BJ (cell line): ENCODE data around the gene FMNL2. TPM values are rescaled to one million over a fixed set of nuclear protein-coding genes. Genes with fewer than 3 reads are reported as not detected.

Experiments used
- CTCF ChIA-PET: fragments of 350-600 bp; formaldehyde crosslinking; extraction: SDS; loops from one replicate; lab custom pipeline; 2021; ENCODE audit warnings: antibody characterized with exemption, inconsistent platforms; lab: Yijun Ruan, JAX
- POLR2A ChIA-PET: fragments of 300-600 bp; sonication (Branson Sonifier 250); formaldehyde crosslinking; extraction: SDS; loops from one replicate; lab custom pipeline; 2021; ENCODE audit warnings: antibody characterized with exemption; lab: Charles Lee
- DNase-seq: peaks from one replicate; pipeline ENCODE4 v3.0.0-alpha.2; 2011; ENCODE audit warnings: low read depth
- H3K27me3 ChIP-seq: 2 replicates; pipeline ENCODE4 v1.6.0; 2011; ENCODE audit warnings: low read length; ENCODE audit not compliant: control insufficient read depth, insufficient read depth
- H3K36me3 ChIP-seq: 2 replicates; pipeline ENCODE4 v1.5.1; 2011; ENCODE audit warnings: low read length; ENCODE audit not compliant: control insufficient read depth, insufficient read depth
- H3K4me3 ChIP-seq: 2 replicates; pipeline ENCODE4 v1.5.1; 2011; ENCODE audit warnings: low read depth, mild to moderate bottlenecking, control low read depth, low read length
- CTCF ChIP-seq: IDR thresholded peaks from 2 replicates; pipeline ENCODE4 v1.5.1; 2011; ENCODE audit warnings: low read depth, mild to moderate bottlenecking, control low read depth, inconsistent platforms, low read length, moderate library complexity; ENCODE audit not compliant: insufficient read depth
- polyA plus RNA-seq: library from polyadenylated mRNA; depleted of rRNA; stranded (reverse); fragments of >200 nt; gene quantifications from 2 replicates; pipeline ENCODE4 v1.2.3, GENCODE V29; 2011

FMNL2 gene
- polyA plus RNA-seq, 1 experiment, result 2.4 TPM

GRCh38 chr2:152600051-152600657 lies 265.2 kb downstream of the FMNL2 start:
- POLR2A ChIA-PET, result no interaction called here
- TF ChIP-seq CTCF, result no peak
- Histone ChIP-seq H3K27me3 (no peaks in the 10 kb centered on the region), H3K36me3 (no peaks in the 10 kb centered on the region), H3K4me3 (no peak overlapping the region)
- CTCF ChIA-PET, result interaction anchor here (1.2 kb wide), 1 partner anchor 36 kb away, joined by 5 read pairs; no protein-coding TSS in a partner anchor
- no peak for DNase-seq

- no peak overlapping the region for H3K4me3 ChIP-seq
- H3K36me3 ChIP-seq, result no peaks in the 10 kb centered on the region
- TF ChIP-seq CTCF, result no peak
- DNase-seq, result no peak
- CTCF ChIA-PET, result interaction anchor here (1.2 kb wide), 1 partner anchor 35 kb away, joined by 5 read pairs; no protein-coding TSS in a partner anchor
- no peaks in the 10 kb centered on the region for H3K27me3 ChIP-seq
- POLR2A ChIA-PET, result no interaction called here
These were observed 265.7 kb downstream of the FMNL2 start for GRCh38 chr2:152600697-152601096.

GRCh38 chr2:152602750-152603149 lies 267.8 kb downstream of the FMNL2 start:
- Histone ChIP-seq H3K27me3 (no peaks in the 10 kb centered on the region), H3K4me3 (no peak overlapping the region), H3K36me3 (no peaks in the 10 kb centered on the region)
- DNase-seq, result no peak
- POLR2A ChIA-PET, result no interaction called here
- no peak for TF ChIP-seq CTCF
- CTCF ChIA-PET, result no interaction called here

- Histone ChIP-seq H3K4me3 (no peak overlapping the region), H3K36me3 (no peaks in the 10 kb centered on the region), H3K27me3 (no peaks in the 10 kb centered on the region)
- no peak for DNase-seq
- no peak for TF ChIP-seq CTCF
- POLR2A ChIA-PET, result no interaction called here
- CTCF ChIA-PET, result no interaction called here
These were observed 268.2 kb downstream of the FMNL2 start for GRCh38 chr2:152603166-152603565.

GRCh38 chr2:152606081-152606480 lies 271.1 kb downstream of the FMNL2 start:
- ChIA-PET POLR2A (interaction anchor here (0.6 to 0.9 kb wide), 2 partner anchors 19 to 29 kb away, joined by 4 to 6 read pairs; no protein-coding TSS in a partner anchor), CTCF (interaction anchor here (0.9 to 1.4 kb wide), 2 partner anchors 22 to 30 kb away, joined by 4 read pairs; no protein-coding TSS in a partner anchor)
- no peaks in the 10 kb centered on the region for H3K27me3 ChIP-seq
- H3K4me3 ChIP-seq, result no peak overlapping the region
- no peak for DNase-seq
- no peaks in the 10 kb centered on the region for H3K36me3 ChIP-seq
- TF ChIP-seq CTCF, result no peak
